Stimulated activated CD8-positive, alpha-beta memory T cell treated with anti-CD3 and anti-CD28 coated beads, Interleukin-15, amount 100 ng/mL, for 4 hours (primary cell): ENCODE measurements around the gene EIF4H.
"Not testable (repeated sequence)": the region's sequence is repeated elsewhere in the genome, so short reads cannot be mapped to it uniquely, and the experiment has no call there.

Experiments
- DNase-seq, 2 donors: peaks; one replicate each; pipeline ENCODE4 v3.0.0-alpha.2; 2020; ENCODE audit warnings: low read depth in 2 of 2

Gene EIF4H

GRCh38 chr7:74175340-74175739, 1.2 kb downstream of the EIF4H start:
- DNase-seq: no peak

- DNase-seq: no peak
Measured at GRCh38 chr7:74176555-74176954, 2.4 kb downstream of the EIF4H start.

- DNase-seq: no peak
Measured at GRCh38 chr7:74178632-74179031, 4.5 kb downstream of the EIF4H start.

- no peak for DNase-seq
Measured at GRCh38 chr7:74179935-74180604, 5.9 kb downstream of the EIF4H start.

GRCh38 chr7:74180866-74181265, 6.7 kb downstream of the EIF4H start:
- DNase-seq: no peak

GRCh38 chr7:74181821-74182220, 7.7 kb downstream of the EIF4H start:
- DNase-seq: no peak

- DNase-seq: no peak
Measured at GRCh38 chr7:74182453-74183090, 8.4 kb downstream of the EIF4H start.

GRCh38 chr7:74183142-74183541, 9.0 kb downstream of the EIF4H start:
- no peak for DNase-seq

GRCh38 chr7:74183653-74184450, 9.7 kb downstream of the EIF4H start:
- no peak for DNase-seq

GRCh38 chr7:74185016-74185415, 10.9 kb downstream of the EIF4H start:
- DNase-seq: no peak

- no peak for DNase-seq
Measured at GRCh38 chr7:74185636-74186035, 11.5 kb downstream of the EIF4H start.

GRCh38 chr7:74187915-74188675, 13.9 kb downstream of the EIF4H start:
- DNase-seq: no peak

- DNase-seq: no peak
Measured at GRCh38 chr7:74190259-74190658, 16.1 kb downstream of the EIF4H start.

GRCh38 chr7:74191231-74191630, 17.1 kb downstream of the EIF4H start:
- DNase-seq: no peak

GRCh38 chr7:74193054-74193453, 18.9 kb downstream of the EIF4H start:
- no peak for DNase-seq

- DNase-seq: no peak
Measured at GRCh38 chr7:74193913-74194312, 19.8 kb downstream of the EIF4H start.

GRCh38 chr7:74194686-74195085, 20.5 kb downstream of the EIF4H start:
- no peak for DNase-seq

GRCh38 chr7:74195139-74195860, 21.1 kb downstream of the EIF4H start:
- not testable (repeated sequence) for DNase-seq

GRCh38 chr7:74195968-74196654, 22.0 kb downstream of the EIF4H start:
- DNase-seq: not testable (repeated sequence)

GRCh38 chr7:74197449-74198124, 23.4 kb downstream of the EIF4H start:
- no peak for DNase-seq
